Activated B cell treated with CpG ODN at 0.5 μM for 24 hours (primary cell): Measurements from ENCODE around the gene ANKZF1. TPM values are rescaled to one million over a fixed set of nuclear protein-coding genes. Genes with fewer than 3 reads are reported as not detected.
A peak's percentile ranks its signal among the peaks of the same experiment; 100 is the strongest.

Experiments
- ATAC-seq: fragments of 200-7000 bp; cut with Tn5 transposase; one replicate; pipeline ENCODE4 v1.10.0; 2021; ENCODE audit warnings: low read depth, mild to moderate bottlenecking, moderate library complexity
- CTCF ChIA-PET: fragments of 350-600 bp; sonication (Branson Sonifier 250); formaldehyde crosslinking; loops from one replicate; lab custom pipeline; 2021; ENCODE audit warnings: antibody characterized with exemption; lab: Charles Lee
- POLR2A ChIA-PET: fragments of 350-600 bp; sonication (Branson Sonifier 250); formaldehyde crosslinking; loops from one replicate; lab custom pipeline; 2021; ENCODE audit warnings: antibody characterized with exemption; lab: Charles Lee
- DNase-seq: peaks from one replicate; pipeline ENCODE4 v3.0.0; 2022
- H3K27ac Mint-ChIP-seq: one replicate; pipeline ENCODE4 v1.8.0; 2020; ENCODE audit warnings: mixed read lengths
- H3K27me3 Mint-ChIP-seq: one replicate; pipeline ENCODE4 v1.8.0; 2021; ENCODE audit warnings: mixed read lengths
- H3K36me3 Mint-ChIP-seq: one replicate; pipeline ENCODE4 v1.8.0; 2021; ENCODE audit warnings: low read depth, mixed read lengths
- H3K4me1 Mint-ChIP-seq: one replicate; pipeline ENCODE4 v1.8.0; 2021; ENCODE audit warnings: mixed read lengths
- H3K4me3 Mint-ChIP-seq: one replicate; pipeline ENCODE4 v1.8.0; 2020; ENCODE audit warnings: mild to moderate bottlenecking, mixed read lengths
- H3K9me3 Mint-ChIP-seq: one replicate; pipeline ENCODE4 v1.8.0; 2020; ENCODE audit warnings: mixed read lengths
- intact Hi-C: fragments of 100-400 bp; cut with micrococcal nuclease; formaldehyde crosslinking; loops from one replicate; pipeline ENCODE4 v1.15.1; 2024
- total RNA-seq: library from RNA; stranded (reverse); gene quantifications from 2 replicates; pipeline ENCODE4 v1.2.3, GENCODE V29; 2022
- TF ChIP-seq, protein P1 (sequence below): fragments of 200-600 bp; IDR thresholded peaks from one replicate; pipeline ENCODE4 v1.8.0; 2022; ENCODE audit warnings: antibody characterized with exemption, mild to moderate bottlenecking

ANKZF1 gene
- total RNA-seq, 1 donor from 2014 or later = 105 TPM

GRCh38 chr2:219274361-219274921 is 44.8 kb downstream of the ANKZF1 start:
- ATAC-seq (no peak), DNase-seq (no peak)
- Mint-ChIP-seq H3K27ac (no peak overlapping the region), H3K9me3 (no peaks in the 10 kb centered on the region), H3K27me3 (no peaks in the 10 kb centered on the region), H3K4me1 (peaks cover 29% of the 10 kb centered on the region), H3K4me3 (no peak overlapping the region), H3K36me3 (peaks cover 2% of the 10 kb centered on the region)
- ChIA-PET POLR2A (interaction anchor here (0.6 to 7.7 kb wide), 4 partner anchors 15 to 27 kb away, joined by 5 to 182 read pairs (median 12); partner anchors contain the start of genes GLB1L, STK16, TUBA4A and TUBA4B), CTCF (interaction anchor here (0.8 to 2.6 kb wide), 3 partner anchors 20 to 63 kb away, joined by 3 to 13 read pairs (median 3); no protein-coding TSS in a partner anchor)
- intact Hi-C loops = no loop called here
- TF ChIP-seq, protein P1, sequence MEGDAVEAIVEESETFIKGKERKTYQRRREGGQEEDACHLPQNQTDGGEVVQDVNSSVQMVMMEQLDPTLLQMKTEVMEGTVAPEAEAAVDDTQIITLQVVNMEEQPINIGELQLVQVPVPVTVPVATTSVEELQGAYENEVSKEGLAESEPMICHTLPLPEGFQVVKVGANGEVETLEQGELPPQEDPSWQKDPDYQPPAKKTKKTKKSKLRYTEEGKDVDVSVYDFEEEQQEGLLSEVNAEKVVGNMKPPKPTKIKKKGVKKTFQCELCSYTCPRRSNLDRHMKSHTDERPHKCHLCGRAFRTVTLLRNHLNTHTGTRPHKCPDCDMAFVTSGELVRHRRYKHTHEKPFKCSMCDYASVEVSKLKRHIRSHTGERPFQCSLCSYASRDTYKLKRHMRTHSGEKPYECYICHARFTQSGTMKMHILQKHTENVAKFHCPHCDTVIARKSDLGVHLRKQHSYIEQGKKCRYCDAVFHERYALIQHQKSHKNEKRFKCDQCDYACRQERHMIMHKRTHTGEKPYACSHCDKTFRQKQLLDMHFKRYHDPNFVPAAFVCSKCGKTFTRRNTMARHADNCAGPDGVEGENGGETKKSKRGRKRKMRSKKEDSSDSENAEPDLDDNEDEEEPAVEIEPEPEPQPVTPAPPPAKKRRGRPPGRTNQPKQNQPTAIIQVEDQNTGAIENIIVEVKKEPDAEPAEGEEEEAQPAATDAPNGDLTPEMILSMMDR = no peak

DNA sequence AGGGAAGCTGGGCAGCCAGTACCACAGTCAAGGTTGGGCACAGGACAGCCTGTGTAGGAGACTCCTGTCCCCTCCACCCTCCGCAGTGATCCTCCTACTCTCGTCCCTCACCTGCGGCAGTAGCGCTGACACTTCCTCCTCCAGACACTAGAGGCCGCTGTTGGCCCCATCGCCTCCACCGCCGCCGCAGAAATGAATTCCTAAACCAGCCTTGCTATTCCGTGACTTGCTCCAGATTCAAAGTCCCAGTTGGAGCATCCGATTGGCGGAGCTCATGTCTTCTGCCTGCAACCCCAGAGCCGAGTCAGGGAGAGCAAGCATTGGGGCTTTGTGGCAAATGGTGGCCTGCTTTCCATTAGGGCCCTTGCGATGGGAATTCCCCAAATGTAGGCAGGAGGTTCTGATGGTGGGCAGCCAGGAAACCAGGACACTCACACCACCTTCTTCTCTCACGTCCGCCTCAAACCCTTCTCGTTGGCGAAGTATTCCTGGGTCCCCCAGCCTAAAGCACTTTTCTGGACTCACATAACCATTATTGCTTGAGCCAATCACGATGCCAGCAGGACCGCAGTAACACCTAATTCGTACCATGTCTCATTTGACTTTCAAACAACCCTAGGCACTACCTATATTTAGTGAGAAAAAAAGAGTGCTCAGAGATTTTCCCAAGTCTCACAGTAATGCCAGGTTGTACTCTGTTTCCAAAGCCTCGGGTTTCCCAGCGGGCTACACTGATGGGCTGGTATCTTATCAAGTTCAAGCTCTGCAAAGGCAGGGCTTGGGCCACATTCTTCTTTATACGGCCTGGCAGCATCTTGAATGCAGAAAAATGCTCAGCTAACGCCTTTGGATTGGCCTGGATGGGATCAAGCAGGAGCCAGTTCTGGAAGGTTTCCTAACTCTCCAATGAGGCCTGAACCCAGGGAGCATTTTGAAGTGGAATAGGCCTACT is 48.4 kb downstream of the ANKZF1 start:
- no peaks in the 10 kb centered on the region for H3K27me3 Mint-ChIP-seq
- peak overlapping the region; percentile 89 for H3K4me3 Mint-ChIP-seq
- ChIA-PET POLR2A (interaction anchor here (0.6 to 8.0 kb wide), 18 partner anchors 9 to 620 kb away, joined by 3 to 260 read pairs (median 10); partner anchors contain the start of genes ABCB6, ANKZF1, ATG9A and CNPPD1), CTCF (interaction anchor here (0.6 to 11.9 kb wide), 18 partner anchors 16 to 248 kb away, joined by 3 to 155 read pairs (median 6); partner anchors contain the start of genes ABCB6, ANKZF1, ATG9A and CNPPD1)
- peaks cover 31% of the 10 kb centered on the region for H3K36me3 Mint-ChIP-seq
- peak overlapping the region; percentile 97 for H3K27ac Mint-ChIP-seq
- TF ChIP-seq, protein P1 = peak; percentile 62
- peak; percentile 15 for ATAC-seq
- no peaks in the 10 kb centered on the region for H3K9me3 Mint-ChIP-seq
- peaks cover 51% of the 10 kb centered on the region for H3K4me1 Mint-ChIP-seq
- DNase-seq = peak; percentile 79
- intact Hi-C loops = loop anchor here (2.0 to 5.0 kb wide), 2 partner anchors 264 to 567 kb away; partner anchors contain the start of genes CHPF, TMEM198 and TTLL4

DNA sequence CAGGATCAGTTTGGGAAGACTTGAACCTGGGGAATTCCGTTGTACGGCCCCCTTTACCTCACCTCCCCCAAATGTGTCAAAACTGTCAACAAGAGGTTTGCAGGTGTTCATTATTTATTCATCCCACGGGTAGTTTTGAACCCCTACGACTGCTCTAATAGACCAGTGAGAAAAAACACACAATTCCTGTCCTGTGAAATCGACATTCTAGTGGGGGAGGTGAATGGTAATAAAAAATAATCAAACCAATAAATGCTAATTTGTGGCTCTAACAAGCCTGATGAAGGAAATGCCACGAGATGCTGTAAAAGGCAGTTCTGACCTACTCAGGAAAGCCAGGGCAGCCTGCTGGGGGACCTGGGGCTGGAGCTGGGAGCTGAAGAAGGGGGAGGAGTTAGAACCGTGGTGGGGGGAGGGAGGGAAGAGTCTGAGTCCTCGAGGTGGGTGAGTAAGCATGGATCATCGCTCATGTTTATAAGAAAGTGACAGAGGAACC is 49.1 kb downstream of the ANKZF1 start:
- Mint-ChIP-seq H3K27ac (peak overlapping the region; percentile 97), H3K4me1 (peaks cover 51% of the 10 kb centered on the region), H3K36me3 (peaks cover 38% of the 10 kb centered on the region), H3K4me3 (peak overlapping the region; percentile 89), H3K27me3 (no peaks in the 10 kb centered on the region), H3K9me3 (no peaks in the 10 kb centered on the region)
- ATAC-seq (no peak), DNase-seq (no peak)
- POLR2A ChIA-PET = interaction anchor here (0.6 to 8.0 kb wide), 22 partner anchors 17 to 1921 kb away, joined by 3 to 260 read pairs (median 8); partner anchors contain the start of genes ABCB6, ANKZF1, ATG9A and CNPPD1
- TF ChIP-seq, protein P1 = no peak
- intact Hi-C loops = loop anchor here (1.0 to 5.0 kb wide), 16 partner anchors 16 to 882 kb away; partner anchors contain the start of genes ANKZF1, ATG9A, CHPF and GLB1L
- CTCF ChIA-PET = interaction anchor here (0.6 to 11.9 kb wide), 14 partner anchors 15 to 249 kb away, joined by 3 to 155 read pairs (median 5); partner anchors contain the start of genes ANKZF1, ATG9A, CNPPD1 and DNPEP

- peak within 1 kb of the TSS; percentile 97 for H3K27ac Mint-ChIP-seq
- POLR2A ChIA-PET = interaction anchor here (0.6 to 8.0 kb wide), 20 partner anchors 17 to 1921 kb away, joined by 3 to 260 read pairs (median 8); partner anchors contain the start of genes ABCB6, ANKZF1, ATG9A and CNPPD1
- ATAC-seq = peak; percentile 78
- intact Hi-C loops = loop anchor here (1.0 to 5.0 kb wide), 16 partner anchors 15 to 883 kb away; partner anchors contain the start of genes ANKZF1, ATG9A, CHPF and GLB1L
- CTCF ChIA-PET = interaction anchor here (0.6 to 11.9 kb wide), 12 partner anchors 14 to 109 kb away, joined by 3 to 155 read pairs (median 5); partner anchors contain the start of genes ANKZF1, ATG9A, CNPPD1 and DNPEP
- peak within 1 kb of the TSS; percentile 89 for H3K4me3 Mint-ChIP-seq
- TF ChIP-seq, protein P1 = no peak
- DNase-seq = peak; percentile 99
- no peaks in the 10 kb centered on the region for H3K9me3 Mint-ChIP-seq
- H3K36me3 Mint-ChIP-seq = peaks cover 43% of the 10 kb centered on the region
- peaks cover 48% of the 10 kb centered on the region for H3K4me1 Mint-ChIP-seq
- H3K27me3 Mint-ChIP-seq = no peaks in the 10 kb centered on the region
These were observed 49.7 kb downstream of the ANKZF1 start, which contains the start of gene DNAJB2 for GRCh38 chr2:219279151-219279915. DNAJB2 (plus strand) TSS chr2:219279366; CDS start chr2:219279834, 468 bp downstream.
